MM.1S (cell line): Measurements from ENCODE around the gene SNCA.

Experiments used
- DNase-seq: peaks from one replicate; pipeline ENCODE4 v3.0.0-alpha.2; 2015
- H2AFZ ChIP-seq: fragments of 300-600 bp; sonication (generic); 2 replicates; pipeline ENCODE4 v1.6.0; 2016; ENCODE audit warnings: antibody characterized with exemption, low read length
- H3F3A ChIP-seq: fragments of 300-600 bp; sonication (generic); 2 replicates; pipeline ENCODE4 v1.6.1; 2016; ENCODE audit warnings: mild to moderate bottlenecking, antibody characterized with exemption, low read length, moderate library complexity, mixed read lengths; ENCODE audit not compliant: insufficient read depth
- H3K27ac ChIP-seq: fragments of 300-600 bp; sonication (generic); 2 replicates; pipeline ENCODE4 v1.5.1; 2016; ENCODE audit warnings: mild to moderate bottlenecking, low read length
- H3K27me3 ChIP-seq: fragments of 300-600 bp; sonication (generic); replicated peaks from 2 replicates; pipeline ENCODE4 v1.6.0; 2016; ENCODE audit warnings: low read length; ENCODE audit not compliant: insufficient read depth
- H3K36me3 ChIP-seq: fragments of 300-600 bp; sonication (generic); replicated peaks from 2 replicates; pipeline ENCODE4 v1.6.1; 2016; ENCODE audit warnings: mild to moderate bottlenecking, low read length, mixed read lengths; ENCODE audit not compliant: insufficient read depth
- H3K4me1 ChIP-seq: fragments of 300-600 bp; sonication (generic); 2 replicates; pipeline ENCODE4 v1.6.1; 2016; ENCODE audit warnings: low read length, mixed read lengths
- H3K4me2 ChIP-seq: fragments of 300-600 bp; sonication (generic); 2 replicates; pipeline ENCODE4 v1.6.0; 2016; ENCODE audit warnings: low read depth, low read length
- H3K4me3 ChIP-seq: fragments of 300-600 bp; sonication (generic); 2 replicates; pipeline ENCODE4 v1.5.1; 2016; ENCODE audit warnings: low read length, mixed read lengths
- H3K79me2 ChIP-seq: fragments of 300-600 bp; sonication (generic); 2 replicates; pipeline ENCODE4 v1.6.1; 2016; ENCODE audit warnings: mixed run types, low read length, mixed read lengths
- H3K9ac ChIP-seq: fragments of 300-600 bp; sonication (generic); 2 replicates; pipeline ENCODE4 v1.6.1; 2016; ENCODE audit warnings: low read length, mixed read lengths
- H3K9me2 ChIP-seq: fragments of 300-600 bp; sonication (generic); replicated peaks from 2 replicates; pipeline ENCODE4 v1.6.1; 2016; ENCODE audit warnings: mild to moderate bottlenecking, low read length, mixed read lengths; ENCODE audit not compliant: insufficient read depth
- H3K9me3 ChIP-seq: fragments of 300-600 bp; sonication (generic); replicated peaks from 2 replicates; pipeline ENCODE4 v1.6.1; 2016; ENCODE audit warnings: mild to moderate bottlenecking, low read length, mixed read lengths; ENCODE audit not compliant: insufficient read depth
- H4K20me1 ChIP-seq: fragments of 300-600 bp; sonication (generic); 2 replicates; pipeline ENCODE4 v1.6.1; 2016; ENCODE audit warnings: mild to moderate bottlenecking, low read length, moderate library complexity, mixed read lengths; ENCODE audit not compliant: insufficient read depth
- CTCF ChIP-seq: fragments of 300-600 bp; sonication (generic); IDR thresholded peaks from 2 replicates; pipeline ENCODE4 v1.5.1; 2016; ENCODE audit warnings: antibody characterized with exemption, low read length, mixed read lengths
- EZH2 ChIP-seq: fragments of 300-600 bp; sonication (generic); optimal IDR thresholded peaks from 2 replicates; pipeline ENCODE3; 2017; ENCODE audit warnings: low read depth, mild to moderate bottlenecking, antibody characterized with exemption, low read length, mixed read lengths
- EZH2phosphoT487 ChIP-seq: fragments of 300-600 bp; sonication (generic); IDR thresholded peaks from 2 replicates; pipeline ENCODE4 v1.6.1; 2018; ENCODE audit warnings: antibody characterized with exemption, low read length

The SNCA gene

DNA sequence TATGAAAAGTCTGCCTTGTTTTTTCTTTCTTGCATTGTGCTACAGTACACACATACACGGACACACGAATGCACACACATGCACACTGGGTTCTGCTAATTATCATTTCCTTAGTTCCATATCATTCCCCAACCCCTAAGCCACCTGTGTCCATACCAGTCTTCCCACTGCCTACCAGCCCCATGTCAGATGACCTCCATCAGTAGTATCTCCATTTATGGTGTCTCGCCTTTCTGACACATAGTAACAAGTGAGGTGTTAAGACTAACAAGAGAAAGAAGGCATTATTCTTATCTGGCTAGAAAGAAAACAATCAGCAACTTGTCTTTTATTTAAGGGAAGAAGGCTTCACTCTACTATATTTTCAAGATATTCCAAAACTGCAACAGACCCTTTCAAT is 67.1 kb downstream of the SNCA start:
- no peaks in the 10 kb centered on the region for H3K4me1 ChIP-seq

DNA sequence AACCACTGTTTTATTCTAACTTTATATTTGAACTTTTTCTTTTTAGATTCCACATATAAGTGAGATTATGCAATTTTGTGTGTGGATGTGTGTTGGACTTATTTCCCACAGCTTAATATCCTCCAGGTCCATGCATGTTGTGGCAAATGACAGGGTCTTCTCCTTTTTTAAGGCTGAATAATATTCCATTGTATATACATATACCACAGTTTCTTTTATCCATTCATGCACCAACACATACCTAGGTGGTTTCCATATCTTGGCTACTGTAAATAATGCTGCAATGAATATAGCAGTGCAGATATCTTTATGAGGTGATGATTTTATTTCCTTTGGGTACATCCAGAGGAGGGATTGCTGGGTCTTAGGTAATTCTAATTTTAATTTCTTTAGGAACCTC is 69.0 kb downstream of the SNCA start:
- Histone ChIP-seq H3K79me2 (no peaks in the 10 kb centered on the region), H3K9ac (no peak overlapping the region), H3K4me2 (no peak overlapping the region), H3K27me3 (no peaks in the 10 kb centered on the region), H3K36me3 (no peaks in the 10 kb centered on the region), H3K4me3 (no peak overlapping the region), H3K27ac (no peak overlapping the region), H2AFZ (no peak overlapping the region), H3K4me1 (no peaks in the 10 kb centered on the region), H3F3A (no peaks in the 10 kb centered on the region), H3K9me3 (no peaks in the 10 kb centered on the region), H3K9me2 (no peaks in the 10 kb centered on the region), H4K20me1 (no peaks in the 10 kb centered on the region)
- DNase-seq = no peak
- no peak for TF ChIP-seq EZH2phosphoT487
- no peak for TF ChIP-seq EZH2

More for the DNA sequence above, 67.1 kb downstream of the SNCA start:
- no peaks in the 10 kb centered on the region for H4K20me1 ChIP-seq
- H3K9me3 ChIP-seq = no peaks in the 10 kb centered on the region
- no peaks in the 10 kb centered on the region for H3K36me3 ChIP-seq
- no peaks in the 10 kb centered on the region for H3K79me2 ChIP-seq
- H3K4me2 ChIP-seq = no peak overlapping the region
- no peak for DNase-seq
- no peak overlapping the region for H3K27ac ChIP-seq
- TF ChIP-seq EZH2phosphoT487 = no peak
- no peak for TF ChIP-seq EZH2
- TF ChIP-seq CTCF = no peak
- no peaks in the 10 kb centered on the region for H3K9me2 ChIP-seq
- H3F3A ChIP-seq = no peaks in the 10 kb centered on the region
- no peak overlapping the region for H3K4me3 ChIP-seq
- H3K9ac ChIP-seq = no peak overlapping the region
- H2AFZ ChIP-seq = no peak overlapping the region
- no peaks in the 10 kb centered on the region for H3K27me3 ChIP-seq

- DNase-seq = no peak
- no peak overlapping the region for H2AFZ ChIP-seq
- no peak overlapping the region for H3K27ac ChIP-seq
- H4K20me1 ChIP-seq = no peaks in the 10 kb centered on the region
- no peaks in the 10 kb centered on the region for H3K9me2 ChIP-seq
- H3K36me3 ChIP-seq = no peaks in the 10 kb centered on the region
- no peaks in the 10 kb centered on the region for H3K9me3 ChIP-seq
- no peak overlapping the region for H3K4me3 ChIP-seq
- H3K9ac ChIP-seq = no peak overlapping the region
- no peaks in the 10 kb centered on the region for H3K4me1 ChIP-seq
- no peaks in the 10 kb centered on the region for H3F3A ChIP-seq
- TF ChIP-seq EZH2phosphoT487 = no peak
- no peak for TF ChIP-seq CTCF
- TF ChIP-seq EZH2 = no peak
- no peak overlapping the region for H3K4me2 ChIP-seq
- H3K27me3 ChIP-seq = no peaks in the 10 kb centered on the region
- H3K79me2 ChIP-seq = no peaks in the 10 kb centered on the region
Observed at GRCh38 chr4:89765966-89766365, 71.0 kb downstream of the SNCA start.

GRCh38 chr4:89765528-89765927 is 71.4 kb downstream of the SNCA start:
- no peak overlapping the region for H3K9ac ChIP-seq
- no peak overlapping the region for H3K4me2 ChIP-seq
- no peak overlapping the region for H2AFZ ChIP-seq
- no peaks in the 10 kb centered on the region for H3K36me3 ChIP-seq
- H3F3A ChIP-seq = no peaks in the 10 kb centered on the region
- no peaks in the 10 kb centered on the region for H3K9me3 ChIP-seq
- no peaks in the 10 kb centered on the region for H3K79me2 ChIP-seq
- no peaks in the 10 kb centered on the region for H4K20me1 ChIP-seq
- no peak for DNase-seq
- H3K4me1 ChIP-seq = no peaks in the 10 kb centered on the region
- no peaks in the 10 kb centered on the region for H3K9me2 ChIP-seq
- H3K27ac ChIP-seq = no peak overlapping the region
- no peak for TF ChIP-seq EZH2phosphoT487
- no peak for TF ChIP-seq EZH2
- TF ChIP-seq CTCF = no peak
- no peaks in the 10 kb centered on the region for H3K27me3 ChIP-seq
- H3K4me3 ChIP-seq = no peak overlapping the region
